ENCODE measurements around the gene AKAP8. TPM values are rescaled to one million over a fixed set of nuclear protein-coding genes. Genes with fewer than 3 reads are reported as not detected.

Gene AKAP8
- total RNA-seq, 4 donors from 2014 or later: 21.8 to 33.2 (median 26.6) TPM

DNA sequence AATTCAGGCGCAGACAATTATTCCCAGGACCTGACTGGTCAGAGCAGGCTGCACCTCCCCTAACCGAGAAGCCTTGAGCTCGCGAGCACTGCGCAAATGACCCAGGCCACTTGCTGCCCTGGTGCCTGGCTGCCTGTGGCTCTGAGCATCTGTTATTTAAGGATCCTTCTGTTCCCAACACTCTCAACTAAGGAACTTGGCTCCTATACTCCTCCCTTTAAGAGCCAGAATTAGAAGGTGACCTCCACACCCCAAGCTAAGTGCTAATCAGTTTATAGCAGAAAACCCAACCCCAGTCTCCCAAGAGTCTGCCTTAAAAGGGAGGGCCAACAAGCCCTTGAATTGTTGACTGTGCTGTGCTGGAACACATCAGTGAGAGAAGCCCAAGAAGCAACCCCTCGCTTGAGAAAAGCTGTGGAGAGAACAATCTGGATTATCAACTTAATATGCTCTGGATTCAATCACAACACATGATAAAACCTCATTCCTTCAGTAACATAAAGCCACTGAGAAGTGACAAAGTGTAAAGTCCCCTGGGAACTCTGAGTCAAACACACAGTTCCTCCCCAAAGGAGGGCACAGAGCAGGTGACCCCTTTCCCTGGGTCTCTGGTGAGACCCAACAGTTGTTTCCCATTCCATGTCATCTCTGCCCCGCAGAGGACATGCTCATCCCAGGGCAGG lies 24.7 kb upstream of the AKAP8 start:
- H3K27ac ChIP-seq: peak overlapping the region in 2 of 3 donors; percentile 17 to 18
- peaks cover 13 to 33% of the 10 kb centered on the region in 2 donors for H3K4me1 ChIP-seq
- TF ChIP-seq, protein P1, sequence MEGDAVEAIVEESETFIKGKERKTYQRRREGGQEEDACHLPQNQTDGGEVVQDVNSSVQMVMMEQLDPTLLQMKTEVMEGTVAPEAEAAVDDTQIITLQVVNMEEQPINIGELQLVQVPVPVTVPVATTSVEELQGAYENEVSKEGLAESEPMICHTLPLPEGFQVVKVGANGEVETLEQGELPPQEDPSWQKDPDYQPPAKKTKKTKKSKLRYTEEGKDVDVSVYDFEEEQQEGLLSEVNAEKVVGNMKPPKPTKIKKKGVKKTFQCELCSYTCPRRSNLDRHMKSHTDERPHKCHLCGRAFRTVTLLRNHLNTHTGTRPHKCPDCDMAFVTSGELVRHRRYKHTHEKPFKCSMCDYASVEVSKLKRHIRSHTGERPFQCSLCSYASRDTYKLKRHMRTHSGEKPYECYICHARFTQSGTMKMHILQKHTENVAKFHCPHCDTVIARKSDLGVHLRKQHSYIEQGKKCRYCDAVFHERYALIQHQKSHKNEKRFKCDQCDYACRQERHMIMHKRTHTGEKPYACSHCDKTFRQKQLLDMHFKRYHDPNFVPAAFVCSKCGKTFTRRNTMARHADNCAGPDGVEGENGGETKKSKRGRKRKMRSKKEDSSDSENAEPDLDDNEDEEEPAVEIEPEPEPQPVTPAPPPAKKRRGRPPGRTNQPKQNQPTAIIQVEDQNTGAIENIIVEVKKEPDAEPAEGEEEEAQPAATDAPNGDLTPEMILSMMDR (IDR thresholded peaks at IDR 0.05): no peak
- TF ChIP-seq POLR2A (IDR thresholded peaks at IDR 0.05): no peak
- H3K4me3 ChIP-seq (replicated peaks in 1 of 3): no peak overlapping the region
- no peaks in the 10 kb centered on the region for H3K9me3 ChIP-seq
- H3K36me3 ChIP-seq: peaks cover 29 to 36% of the 10 kb centered on the region in 2 donors
- DNase-seq: no peak
- intact Hi-C loops (cut with DNase I): no loop called here
- no peaks in the 10 kb centered on the region for H3K27me3 ChIP-seq
- 80 to 82% methylated on average over 7 of the region's 7 CpGs for WGBS, 2 donors

DNA sequence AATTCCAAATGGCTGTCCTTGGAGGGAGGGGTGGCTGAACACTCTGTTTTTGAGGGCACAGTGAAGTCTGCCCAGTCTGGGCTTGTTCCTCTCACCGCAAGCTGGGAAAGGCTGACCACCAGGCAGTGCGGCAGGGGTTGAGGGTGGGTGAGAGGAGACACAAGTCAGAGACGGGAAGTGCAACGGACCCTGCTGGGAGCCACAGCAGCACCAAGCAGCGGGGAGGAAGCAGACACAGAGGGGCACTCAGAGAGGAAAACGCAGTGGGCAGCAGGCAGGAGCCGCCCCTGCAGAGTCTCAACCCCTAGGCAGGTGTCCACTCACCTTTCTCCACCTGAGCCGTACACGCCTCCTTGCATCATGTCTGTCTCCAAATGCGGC lies 23.6 kb upstream of the AKAP8 start:
- Histone ChIP-seq H3K4me1 (peaks cover 13 to 33% of the 10 kb centered on the region in 2 donors), H3K27ac (no peak overlapping the region), H3K9me3 (no peaks in the 10 kb centered on the region), H3K27me3 (no peaks in the 10 kb centered on the region), H3K4me3 (replicated peaks in 1 of 3) (no peak overlapping the region), H3K36me3 (peaks cover 40 to 47% of the 10 kb centered on the region in 2 donors)
- TF ChIP-seq, protein P1 (IDR thresholded peaks at IDR 0.05): no peak
- TF ChIP-seq POLR2A (IDR thresholded peaks at IDR 0.05): no peak
- no peak for DNase-seq
- WGBS, 2 donors: 90 to 91% methylated on average over 10 of the region's 10 CpGs
- intact Hi-C loops (cut with DNase I): no loop called here

DNA sequence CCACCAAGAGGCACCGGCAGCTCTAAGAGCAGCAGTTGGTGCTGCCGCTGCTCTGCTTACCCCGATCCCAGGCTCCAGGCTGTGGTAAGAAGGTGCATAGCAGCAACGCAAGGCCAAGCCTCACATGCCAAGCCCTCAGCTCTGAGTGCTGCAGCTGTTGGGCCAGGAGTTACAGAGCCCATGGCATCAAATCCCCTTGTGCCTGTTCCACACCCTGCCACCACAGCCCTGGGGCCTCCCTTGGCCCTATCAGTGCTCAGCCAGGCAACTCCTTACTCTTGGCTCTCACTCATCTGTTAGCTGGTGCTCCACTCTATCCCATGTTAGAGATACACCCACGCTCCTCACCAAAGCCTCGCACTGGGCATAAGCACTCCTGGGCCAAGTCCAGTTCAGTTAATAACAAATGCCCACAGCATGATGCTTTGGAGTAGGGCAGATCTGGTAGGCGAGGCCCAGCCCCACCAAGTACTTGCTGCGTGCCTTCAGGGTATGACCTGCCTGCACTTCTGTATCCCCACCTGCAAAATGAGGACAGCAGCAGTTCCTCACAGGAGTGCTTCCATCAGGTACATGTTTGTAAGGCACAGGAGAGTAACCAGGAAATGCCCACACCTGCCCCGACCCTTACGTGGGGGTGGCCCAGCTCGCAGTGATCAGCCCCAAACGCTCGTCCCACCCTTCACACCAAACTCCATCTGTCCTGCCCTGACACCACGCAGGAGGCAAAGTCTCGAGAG lies 23.0 kb upstream of the AKAP8 start:
- WGBS, 2 donors: 91 to 94% methylated on average over 15 of the region's 15 CpGs
- intact Hi-C loops (cut with DNase I): no loop called here
- no peaks in the 10 kb centered on the region for H3K27me3 ChIP-seq
- H3K36me3 ChIP-seq: peaks cover 45 to 53% of the 10 kb centered on the region in 2 donors
- no peak for TF ChIP-seq POLR2A (IDR thresholded peaks at IDR 0.05)
- TF ChIP-seq, protein P1 (IDR thresholded peaks at IDR 0.05): no peak
- H3K27ac ChIP-seq: no peak overlapping the region
- no peaks in the 10 kb centered on the region for H3K9me3 ChIP-seq
- no peak overlapping the region for H3K4me3 ChIP-seq (replicated peaks in 1 of 3)
- DNase-seq: no peak
- H3K4me1 ChIP-seq: peaks cover 13 to 30% of the 10 kb centered on the region in 2 donors

DNA sequence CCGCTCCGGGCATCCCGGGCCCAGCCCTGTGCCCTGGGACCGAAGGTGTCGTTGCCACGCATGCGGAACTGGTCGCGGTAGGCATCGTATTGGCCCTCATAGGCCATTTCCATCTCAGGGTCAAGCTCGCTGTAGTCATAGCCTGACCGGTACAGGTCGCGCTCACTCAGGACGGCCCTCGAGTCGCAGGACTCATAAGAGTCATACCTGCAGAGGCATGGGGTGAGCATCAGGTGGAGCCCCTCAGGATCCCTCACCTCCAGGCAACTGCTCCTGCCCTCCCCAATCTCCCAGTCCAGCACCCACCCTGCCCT lies 21.8 kb upstream of the AKAP8 start:
- H3K27ac ChIP-seq: no peak overlapping the region
- TF ChIP-seq POLR2A (IDR thresholded peaks at IDR 0.05): no peak
- TF ChIP-seq, protein P1 (IDR thresholded peaks at IDR 0.05): no peak
- no peaks in the 10 kb centered on the region for H3K27me3 ChIP-seq
- no peak for DNase-seq
- intact Hi-C loops (cut with DNase I): no loop called here
- no peaks in the 10 kb centered on the region for H3K9me3 ChIP-seq
- H3K36me3 ChIP-seq: peaks cover 58 to 65% of the 10 kb centered on the region in 2 donors
- H3K4me3 ChIP-seq (replicated peaks in 1 of 3): no peak overlapping the region
- WGBS, 2 donors: 80 to 93% methylated on average over 2 to 9 of the region's 17 CpGs
- H3K4me1 ChIP-seq: peaks cover 13 to 22% of the 10 kb centered on the region in 2 donors

All from thyroid gland (tissue), 4 donors.